NCI-H510A (cell line): ENCODE results near the gene PDE4D.
"Not testable (repeated sequence)": the region's sequence is repeated elsewhere in the genome, so short reads cannot be mapped to it uniquely, and the experiment has no call there.

Experiments
- DNase-seq: peaks from one replicate; lab custom pipeline; 2025; lab: John Stamatoyannopoulos, UW

The PDE4D gene

GRCh38 chr5:59768152-59769040 is 125.1 kb downstream of the PDE4D start:
- DNase-seq = peak; percentile 74

GRCh38 chr5:59767681-59768151 is 125.8 kb downstream of the PDE4D start:
- no peak for DNase-seq

GRCh38 chr5:59767211-59767605 is 126.3 kb downstream of the PDE4D start:
- DNase-seq = no peak

- no peak for DNase-seq
These were observed 126.9 kb downstream of the PDE4D start for GRCh38 chr5:59766427-59767210.

- DNase-seq = no peak
These were observed 128.1 kb downstream of the PDE4D start for GRCh38 chr5:59765446-59765845.

- DNase-seq = no peak
These were observed 129.2 kb downstream of the PDE4D start for GRCh38 chr5:59764361-59764760.

- no peak for DNase-seq
These were observed 130.0 kb downstream of the PDE4D start for GRCh38 chr5:59763541-59763940.

GRCh38 chr5:59762232-59762631 is 131.3 kb downstream of the PDE4D start:
- DNase-seq = not testable (repeated sequence)

- no peak for DNase-seq
These were observed 132.7 kb downstream of the PDE4D start for GRCh38 chr5:59760785-59761348.

GRCh38 chr5:59759600-59760351 is 133.8 kb downstream of the PDE4D start:
- no peak for DNase-seq

GRCh38 chr5:59758566-59758965 is 135.0 kb downstream of the PDE4D start:
- DNase-seq = no peak

- no peak for DNase-seq
These were observed 136.1 kb downstream of the PDE4D start for GRCh38 chr5:59757442-59757841.

- DNase-seq = no peak
These were observed 137.0 kb downstream of the PDE4D start for GRCh38 chr5:59756373-59757035.

GRCh38 chr5:59755476-59755875 is 138.1 kb downstream of the PDE4D start:
- no peak for DNase-seq

- DNase-seq = no peak
These were observed 139.9 kb downstream of the PDE4D start for GRCh38 chr5:59753599-59753998.

GRCh38 chr5:59749782-59750520 is 143.6 kb downstream of the PDE4D start:
- DNase-seq = no peak

GRCh38 chr5:59748036-59748663 is 145.4 kb downstream of the PDE4D start:
- DNase-seq = not testable (repeated sequence)

GRCh38 chr5:59746241-59746765 is 147.2 kb downstream of the PDE4D start:
- no peak for DNase-seq

GRCh38 chr5:59745415-59745863 is 148.1 kb downstream of the PDE4D start:
- DNase-seq = no peak

GRCh38 chr5:59744531-59744992 is 149.0 kb downstream of the PDE4D start:
- no peak for DNase-seq
